HepG2 (cell line): ENCODE results near the gene PODN. TPM values are rescaled to one million over a fixed set of nuclear protein-coding genes. Genes with fewer than 3 reads are reported as not detected.

Source experiments
- ATAC-seq: fragments of 200-7000 bp; cut with Tn5 transposase; 3 replicates; pipeline ENCODE4 v1.9.1; 2020; ENCODE audit warnings: mild to moderate bottlenecking, moderate library complexity
- BruUV-seq: library from RNA; stranded (reverse); fragments of 400-500 nt; replicated peaks from 2 replicates; lab custom pipeline; 2021; lab: Mats Ljungman, UMichigan
- CTCF ChIA-PET: fragments of 300-600 bp; formaldehyde crosslinking; extraction: SDS; loops from one replicate; lab custom pipeline; 2021; ENCODE audit warnings: low total read pairs, inconsistent platforms, low intra/inter-chr PET ratio; lab: Yijun Ruan, JAX
- POLR2A ChIA-PET: fragments of 350-600 bp; sonication (Branson Sonifier 250); formaldehyde crosslinking; loops from one replicate; lab custom pipeline; 2020; ENCODE audit warnings: antibody characterized with exemption, inconsistent platforms; lab: Yijun Ruan, JAX
- DNase-seq: peaks from one replicate; pipeline ENCODE4 v3.0.0-alpha.2; 2015; ENCODE audit warnings: low spot score
- FAIRE-seq: peaks from 3 replicates; lab custom pipeline; 2011; peaks lifted over from hg19 to GRCh38; lab: Jason Lieb, UNC
- H2AFZ ChIP-seq: one replicate; pipeline ENCODE4 v1.6.1; 2011; ENCODE audit warnings: low read length, inconsistent platforms
- H3K27ac ChIP-seq: fragments of 300-600 bp; 3 replicates; pipeline ENCODE4 v1.8.0; 2011; ENCODE audit warnings: mixed run types, mild to moderate bottlenecking, mixed read lengths, low read length, inconsistent platforms; ENCODE audit not compliant: insufficient read depth; ENCODE audit errors: extremely low read length
- H3K27me3 ChIP-seq, 2 experiments: fragments of 200-600 bp in 1 of 2; 2 replicates in 1 of 2; 3 replicates in 1 of 2; pipeline versions ENCODE4 v1.6.0 to v1.8.0; 2011; ENCODE audit warnings: low read length in 2 of 2, mild to moderate bottlenecking in 2 of 2, moderate library complexity in 2 of 2, inconsistent platforms in 1 of 2; ENCODE audit not compliant: insufficient read depth in 2 of 2, control insufficient read depth in 1 of 2
- H3K36me3 ChIP-seq, 2 experiments: fragments of 200-600 bp in 1 of 2; replicated peaks in 1 of 2; 2 replicates in 1 of 2; 3 replicates in 1 of 2; pipeline versions ENCODE4 v1.5.1 to v1.8.0; 2011; ENCODE audit warnings: low read length in 2 of 2, inconsistent platforms in 1 of 2; ENCODE audit not compliant: insufficient read depth in 2 of 2, control insufficient read depth in 1 of 2
- H3K4me1 ChIP-seq: 2 replicates; pipeline ENCODE4 v1.5.1; 2012; ENCODE audit warnings: low read length, inconsistent platforms; ENCODE audit not compliant: insufficient read depth
- H3K4me2 ChIP-seq: 2 replicates; pipeline ENCODE4 v1.6.0; 2011; ENCODE audit warnings: low read depth, low read length, inconsistent platforms
- H3K4me3 ChIP-seq, 3 experiments: fragments of 200-600 bp in 1 of 3; sonication (generic), shearing (Covaris generic) in 1 of 3; replicated peaks in 1 of 3; 2 replicates each; pipeline ENCODE4 v1.5.1; 2011 to 2016; ENCODE audit warnings: low read length in 3 of 3, inconsistent platforms in 2 of 3, low read depth in 2 of 3, mild to moderate bottlenecking in 2 of 3, control low read depth in 1 of 3, mixed read lengths in 1 of 3; ENCODE audit not compliant: insufficient read depth in 1 of 3
- H3K79me2 ChIP-seq: one replicate; pipeline ENCODE4 v1.6.1; 2011; ENCODE audit warnings: low read length, inconsistent platforms; ENCODE audit not compliant: insufficient read depth
- H3K9ac ChIP-seq: 2 replicates; pipeline ENCODE4 v1.6.0; 2011; ENCODE audit warnings: mild to moderate bottlenecking, low read depth, low read length, inconsistent platforms; ENCODE audit not compliant: insufficient read depth
- H3K9me3 ChIP-seq: 2 replicates; pipeline ENCODE4 v1.5.1; 2012; ENCODE audit warnings: mild to moderate bottlenecking, low read length
- H4K20me1 ChIP-seq: 2 replicates; pipeline ENCODE4 v1.6.0; 2011; ENCODE audit warnings: inconsistent platforms, mild to moderate bottlenecking, low read length, moderate library complexity; ENCODE audit not compliant: insufficient read depth
- CHD2 ChIP-seq: IDR thresholded peaks from 2 replicates; pipeline ENCODE4 v1.6.1; 2011; ENCODE audit warnings: low read depth, low read length, improper control_type of control experiment
- HOXA9 ChIP-seq: sonication (generic); formaldehyde crosslinking; IDR thresholded peaks from 2 replicates; pipeline ENCODE4 v1.8.1; 2022; ENCODE audit warnings: missing genetic modification reagents, mild to moderate bottlenecking, moderate library complexity, borderline replicate concordance
- MXD4 ChIP-seq: IDR thresholded peaks from 2 replicates; pipeline ENCODE4 v1.6.1; 2016; ENCODE audit warnings: mild to moderate bottlenecking, missing biosample characterization, missing genetic modification reagents
- NFE2L1 ChIP-seq: sonication (generic); formaldehyde crosslinking; IDR thresholded peaks from 2 replicates; pipeline ENCODE4 v1.4.0; 2020; ENCODE audit warnings: missing genetic modification reagents, mild to moderate bottlenecking, borderline replicate concordance
- RORA ChIP-seq: sonication (generic); formaldehyde crosslinking; IDR thresholded peaks from 2 replicates; pipeline ENCODE4 v1.5.0; 2020; ENCODE audit warnings: mild to moderate bottlenecking, missing genetic modification reagents, moderate library complexity
- SMAD3 ChIP-seq: sonication (generic); formaldehyde crosslinking; IDR thresholded peaks from 2 replicates; pipeline ENCODE4 v1.4.0; 2020; ENCODE audit warnings: missing genetic modification reagents
- TEAD3 ChIP-seq: optimal IDR thresholded peaks from 2 replicates; pipeline ENCODE3; 2016; ENCODE audit warnings: borderline replicate concordance
- ZBTB38 ChIP-seq: sonication (generic); formaldehyde crosslinking; IDR thresholded peaks from 2 replicates; pipeline ENCODE4 v1.5.1; 2020; ENCODE audit warnings: mild to moderate bottlenecking, missing genetic modification reagents
- ZNF263 ChIP-seq: sonication (generic); formaldehyde crosslinking; IDR thresholded peaks from 2 replicates; pipeline ENCODE4 v1.4.0; 2020; ENCODE audit warnings: missing genetic modification reagents
- ZNF407 ChIP-seq: sonication (generic); formaldehyde crosslinking; IDR thresholded peaks from one replicate; pipeline ENCODE4 v1.5.1; 2020; ENCODE audit warnings: mild to moderate bottlenecking, missing genetic modification reagents; ENCODE audit errors: not compliant biosample characterization
- ZNF547 ChIP-seq: sonication (generic); formaldehyde crosslinking; IDR thresholded peaks from 2 replicates; pipeline ENCODE4 v1.5.1; 2020; ENCODE audit warnings: mild to moderate bottlenecking, missing genetic modification reagents
- ZNF740 ChIP-seq: sonication (generic); formaldehyde crosslinking; IDR thresholded peaks from 2 replicates; pipeline ENCODE4 v1.4.0; 2020; ENCODE audit warnings: missing genetic modification reagents
- WGBS: methylation state at CpG from one replicate; pipeline ENCODE4 v1.1.6; 2017; ENCODE audit warnings: low lambda C conversion rate; 5-methylcytosine and 5-hydroxymethylcytosine counted together
- in situ Hi-C: cut with HindIII; loops from 2 replicates; pipeline ENCODE4 v1.10.0; 2017; ENCODE audit warnings: low pct_unique_long_range_greater_than_20kb; ENCODE audit not compliant: extremely low pct_ligation_motif_present
- intact Hi-C: fragments of 100-400 bp; cut with micrococcal nuclease; formaldehyde crosslinking; loops from one replicate; pipeline ENCODE4 v1.10.0; 2022; ENCODE audit not compliant: unreplicated experiment
- polyA plus RNA-seq, 8 experiments: library from polyadenylated mRNA; depleted of rRNA in 3 of 8; stranded (reverse) in 7 of 8; unstranded in 1 of 8; fragments of >200 nt; fragmentation: Illumina TruSeq in 4 of 8; extraction: Trizol in 4 of 8; gene quantifications; 2 replicates each; pipeline versions ENCODE4 v1.2.1 to v1.2.3, GENCODE V29; 2011 to 2016; ENCODE audit warnings: low read depth in 4 of 8, missing spikeins in 1 of 8, mixed read lengths in 1 of 8; ENCODE audit not compliant: insufficient read depth in 1 of 8
- total RNA-seq, 5 experiments: library from RNA; depleted of rRNA; stranded (reverse); fragments of >200 nt; fragmentation: Illumina TruSeq; extraction: Trizol; gene quantifications; 2 replicates each; pipeline ENCODE4 v1.2.3, GENCODE V29; 2016; ENCODE audit warnings: low read depth in 1 of 5
- TF ChIP-seq, protein P1 (sequence below): sonication (generic); formaldehyde crosslinking; IDR thresholded peaks from 2 replicates; pipeline ENCODE4 v1.8.1; 2023; ENCODE audit warnings: missing genetic modification reagents, mild to moderate bottlenecking, borderline replicate concordance

PODN gene
- total and polyA plus RNA-seq, 2 of the 13 experiments (the other 11 are each of a cell fraction or from before 2014, with no cell fraction given): 0.13 TPM; not detected in 1

DNA sequence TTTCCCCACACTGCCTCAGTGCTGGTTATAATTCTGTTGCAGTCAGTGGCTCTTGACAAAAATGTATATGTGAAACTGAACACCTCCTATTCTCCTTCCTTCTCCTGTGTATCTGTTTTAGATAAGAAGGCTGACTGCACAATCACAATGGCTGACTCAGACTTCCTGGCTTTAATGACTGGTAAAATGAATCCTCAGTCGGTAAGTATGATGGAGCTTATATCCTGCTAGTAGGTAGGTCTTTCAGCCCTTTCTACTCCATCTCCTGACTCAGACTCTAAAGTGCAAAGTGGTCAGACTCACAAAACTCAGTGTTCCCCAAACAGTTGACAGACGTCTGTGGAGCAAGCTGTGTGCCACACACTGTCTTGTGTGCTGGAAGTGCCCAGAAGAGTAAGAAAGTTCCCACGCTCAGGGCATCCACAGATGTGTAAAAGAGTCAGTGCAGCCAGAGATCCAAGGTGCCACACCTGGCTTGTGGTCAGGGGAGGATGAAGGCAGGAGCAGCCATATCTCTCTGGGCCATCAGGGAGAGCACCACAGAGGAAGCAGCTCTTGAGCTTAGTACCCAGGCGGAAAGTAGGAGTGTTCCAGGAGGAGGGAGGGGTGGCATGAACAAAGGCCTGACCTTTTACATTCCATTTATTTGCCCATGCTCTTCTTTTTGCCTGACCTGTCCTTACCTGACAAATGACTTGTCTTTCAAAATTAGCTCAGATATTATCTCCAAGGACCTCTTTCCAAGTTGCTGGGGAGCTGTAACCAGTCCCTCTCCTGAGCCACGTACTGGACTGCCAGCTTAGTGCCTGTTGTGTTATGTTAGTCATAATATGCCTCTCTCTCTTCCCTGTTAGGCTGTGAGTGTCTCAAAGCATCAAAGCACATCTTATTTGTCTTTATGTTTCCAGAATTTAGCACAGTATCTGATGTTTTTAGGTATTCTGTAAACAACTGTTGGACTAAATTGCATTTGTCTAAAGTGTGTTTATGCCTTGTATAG lies 14.0 kb upstream of the PODN start:
- no peak for FAIRE-seq
- POLR2A ChIA-PET: no interaction called here

More for the DNA sequence above, 14.0 kb upstream of the PODN start:
- BruUV-seq: no TSS peak
- peak; percentile 6 for DNase-seq
- no peaks in the 10 kb centered on the region for H4K20me1 ChIP-seq
- CTCF ChIA-PET: no interaction called here
- H3K4me3 ChIP-seq: no peak overlapping the region
- peaks cover 7% of the 10 kb centered on the region for H3K4me1 ChIP-seq
- 87% methylated on average over 5 of the region's 5 CpGs for WGBS
- no peak overlapping the region for H3K9ac ChIP-seq
- in situ Hi-C loops: no loop called here
- H3K4me2 ChIP-seq: no peak overlapping the region
- no peak overlapping the region for H3K27ac ChIP-seq
- H2AFZ ChIP-seq: no peak overlapping the region
- intact Hi-C loops: no loop called here
- TF ChIP-seq ZNF407 (CRISPR knock-in tag) (no peak), ZNF547 (CRISPR knock-in tag) (no peak), ZNF263 (CRISPR knock-in tag) (no peak), HOXA9 (no peak), TEAD3 (CRISPR knock-in tag) (no peak), NFE2L1 (no peak), CHD2 (no peak), RORA (CRISPR knock-in tag) (no peak), ZBTB38 (CRISPR knock-in tag) (no peak), SMAD3 (CRISPR knock-in tag) (no peak), MXD4 (CRISPR knock-in tag) (no peak), ZNF740 (CRISPR knock-in tag) (no peak)
- TF ChIP-seq, protein P1, sequence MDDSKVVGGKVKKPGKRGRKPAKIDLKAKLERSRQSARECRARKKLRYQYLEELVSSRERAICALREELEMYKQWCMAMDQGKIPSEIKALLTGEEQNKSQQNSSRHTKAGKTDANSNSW (CRISPR knock-in tag): no peak
- TF ChIP-seq, all 625 proteins: peak for 0
- Histone ChIP-seq H3K79me2 (no peaks in the 10 kb centered on the region), H3K36me3 (peaks cover 11 to 21% of the 10 kb centered on the region in 2 experiments), H3K27me3 (no peaks in the 10 kb centered on the region), H3K9me3 (no peaks in the 10 kb centered on the region)
- no peak for ATAC-seq
